ENCODE results near the gene GSG1L.
"Not testable (repeated sequence)": the region's sequence is repeated elsewhere in the genome, so short reads cannot be mapped to it uniquely, and the experiment has no call there.

The GSG1L gene

DNA sequence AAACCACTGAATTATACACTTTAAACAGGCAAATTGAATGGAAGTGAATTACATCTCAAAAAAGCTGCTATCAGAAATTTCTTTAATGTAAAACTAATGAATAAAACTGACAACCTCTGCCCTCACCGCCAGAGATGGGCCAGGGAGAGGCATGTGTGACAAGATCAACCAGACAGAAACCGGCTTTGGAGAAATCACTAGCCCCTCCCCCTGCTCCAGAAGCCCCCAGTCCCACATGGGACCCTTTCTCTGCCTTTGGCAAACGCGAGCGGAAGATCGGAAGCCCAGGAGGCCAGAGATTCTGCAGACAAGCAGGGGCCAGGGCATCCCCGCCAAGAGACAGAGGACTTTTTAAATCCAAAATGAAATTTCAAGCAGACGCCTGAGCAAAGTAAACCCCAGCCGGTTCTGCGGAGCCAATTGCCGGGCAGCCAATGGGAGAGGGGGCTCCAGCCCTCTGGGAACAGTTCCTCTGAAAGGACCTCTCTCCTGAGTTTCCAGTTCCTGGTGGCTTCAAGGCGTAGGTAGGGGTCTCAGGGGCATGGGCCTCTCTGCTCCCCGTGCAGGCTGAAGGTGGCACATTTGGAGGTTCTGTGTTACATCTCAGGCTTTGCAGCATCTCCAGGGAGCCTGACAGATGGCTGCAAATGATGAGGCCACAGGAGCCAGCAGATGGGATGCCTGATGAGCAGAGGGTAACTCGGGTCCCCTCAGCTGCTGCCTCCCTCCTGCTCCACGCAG lies 118.1 kb downstream of the GSG1L start:
- no peak for TF ChIP-seq CTCF (IDR thresholded peaks at IDR 0.05; ENCODE audit: low read depth, low read length)
- no peak for DNase-seq (ENCODE audit: extremely low read depth, low read depth)

DNA sequence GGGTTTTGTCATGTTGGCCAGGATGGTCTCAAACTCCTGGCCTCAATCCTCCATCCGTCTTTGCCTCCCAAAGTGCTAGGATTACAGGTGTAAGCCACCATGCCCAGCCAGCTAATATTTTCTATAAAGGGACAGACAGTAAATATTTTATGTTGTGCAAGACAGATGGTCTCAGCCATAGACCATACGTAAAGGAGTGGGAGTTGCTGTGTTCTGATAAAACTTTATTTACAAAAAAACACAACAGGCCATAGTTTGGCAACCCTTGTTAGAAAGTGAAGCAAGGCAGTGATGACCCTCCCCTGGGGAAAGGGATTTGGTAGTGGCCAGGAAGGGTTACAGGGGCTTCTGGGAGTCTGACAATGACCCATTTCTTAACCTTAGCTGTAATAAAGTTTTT lies 119.7 kb downstream of the GSG1L start:
- DNase-seq (ENCODE audit: extremely low read depth, low read depth) = no peak
- no peak for TF ChIP-seq CTCF (IDR thresholded peaks at IDR 0.05; ENCODE audit: low read depth, low read length)

- not testable (repeated sequence) for DNase-seq (ENCODE audit: extremely low read depth, low read depth)
Observed at GRCh38 chr16:27942071-27942470, 121.4 kb downstream of the GSG1L start.

- TF ChIP-seq CTCF (IDR thresholded peaks at IDR 0.05; ENCODE audit: low read depth, low read length) = no peak
- DNase-seq (ENCODE audit: extremely low read depth, low read depth) = no peak
Observed at GRCh38 chr16:27935076-27935475, 128.4 kb downstream of the GSG1L start.

DNA sequence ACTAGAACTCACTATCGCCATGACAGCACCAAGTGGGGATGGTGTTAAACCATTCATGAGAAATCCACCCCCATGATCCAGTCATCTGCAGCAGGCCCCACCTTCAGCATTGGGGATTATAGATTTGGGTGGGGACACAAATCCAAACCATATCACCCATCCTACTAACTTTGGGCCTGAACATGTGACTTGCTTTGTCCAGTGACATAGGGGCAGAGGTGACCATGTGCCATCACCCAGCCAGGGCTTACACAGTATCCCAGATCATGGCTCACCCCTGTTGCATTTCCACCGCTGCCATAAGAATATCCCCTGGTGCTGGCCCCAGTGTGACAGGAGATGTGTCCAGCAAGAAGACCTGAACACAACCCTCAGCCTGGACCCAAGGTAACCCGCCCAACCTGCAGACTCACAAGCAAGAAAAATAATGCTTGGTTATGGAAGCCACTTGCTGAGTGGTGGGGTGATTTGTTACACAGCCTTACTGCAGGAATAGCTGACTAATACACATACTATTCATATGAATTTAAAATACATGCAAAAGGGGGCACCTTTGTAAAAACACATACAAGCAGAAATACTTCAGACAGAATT lies 130.9 kb downstream of the GSG1L start:
- no peak for DNase-seq (ENCODE audit: extremely low read depth, low read depth)
- TF ChIP-seq CTCF (IDR thresholded peaks at IDR 0.05; ENCODE audit: low read depth, low read length) = no peak

DNA sequence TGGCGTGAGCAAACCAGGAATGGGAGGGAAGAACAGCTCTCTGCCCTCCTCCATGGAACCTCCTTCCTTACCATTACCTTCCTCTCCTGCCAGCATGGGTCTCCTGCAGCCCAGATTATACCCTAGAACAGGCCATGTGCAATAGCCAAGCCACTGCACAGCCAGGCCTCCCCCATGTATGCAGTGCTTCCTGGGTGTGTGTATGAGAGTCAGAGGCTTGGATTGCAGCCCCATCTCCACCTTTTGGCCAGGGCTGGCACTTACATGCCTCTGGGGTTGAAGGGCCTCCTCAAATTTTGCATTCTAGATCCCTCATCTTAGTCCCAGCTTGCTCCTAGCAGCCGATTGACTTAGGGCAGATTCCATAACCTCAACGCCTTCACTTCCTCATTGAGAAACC lies 133.7 kb downstream of the GSG1L start:
- no peak for DNase-seq (ENCODE audit: extremely low read depth, low read depth)
- TF ChIP-seq CTCF (IDR thresholded peaks at IDR 0.05; ENCODE audit: low read depth, low read length) = no peak

- no peak for DNase-seq (ENCODE audit: extremely low read depth, low read depth)
- TF ChIP-seq CTCF (IDR thresholded peaks at IDR 0.05; ENCODE audit: low read depth, low read length) = no peak
Observed at GRCh38 chr16:27928542-27928941, 135.0 kb downstream of the GSG1L start.

Measured in AG09319 (cell line).